Heart left ventricle (tissue), 16 donors: ENCODE measurements around the gene CD151. TPM values are rescaled to one million over a fixed set of nuclear protein-coding genes. Genes with fewer than 3 reads are reported as not detected.

Source experiments
- ATAC-seq, 4 donors: fragments of 200-7000 bp; cut with Tn5 transposase; one replicate each; pipeline ENCODE4 v1.9.1; 2020 to 2022; ENCODE audit warnings: moderate library complexity in 4 of 4, mild to moderate bottlenecking in 3 of 4, moderate number of reproducible peaks in 1 of 4
- DNase-seq, 5 donors: peaks; one replicate each; pipeline ENCODE4 v3.0.0-alpha.2; 2020
- H3K27ac ChIP-seq, 12 donors: fragments of 200-600 bp; sonication (generic) in 4 of 12; one replicate each; pipeline versions ENCODE4 v1.5.0 to v1.8.0; 2016 to 2022; ENCODE audit warnings: mild to moderate bottlenecking in 2 of 12
- H3K27me3 ChIP-seq, 9 donors: fragments of 200-600 bp; sonication (generic) in 2 of 9; one replicate each; pipeline versions ENCODE4 v1.5.1 to v1.8.0; 2016 to 2022; ENCODE audit warnings: mild to moderate bottlenecking in 3 of 9
- H3K36me3 ChIP-seq, 9 donors: fragments of 200-600 bp; sonication (generic) in 2 of 9; one replicate each; pipeline versions ENCODE4 v1.5.0 to v1.8.0; 2018 to 2022; ENCODE audit warnings: mild to moderate bottlenecking in 2 of 9
- H3K4me1 ChIP-seq, 12 donors: fragments of 200-600 bp; sonication (generic) in 4 of 12; one replicate each; pipeline versions ENCODE4 v1.5.0 to v1.8.0; 2016 to 2022; ENCODE audit warnings: mild to moderate bottlenecking in 3 of 12
- H3K4me3 ChIP-seq, 12 donors: fragments of 200-600 bp; sonication (generic) in 4 of 12; one replicate each; pipeline versions ENCODE4 v1.5.0 to v1.8.0; 2017 to 2022; ENCODE audit warnings: mild to moderate bottlenecking in 9 of 12, moderate library complexity in 4 of 12
- H3K9me3 ChIP-seq, 12 donors: fragments of 200-600 bp; sonication (generic) in 4 of 12; one replicate each; pipeline versions ENCODE4 v1.5.0 to v1.8.0; 2016 to 2022; ENCODE audit warnings: mild to moderate bottlenecking in 1 of 12
- POLR2A ChIP-seq, 2 donors: fragments of 450-650 bp; IDR thresholded peaks; one replicate each; pipeline ENCODE4 v1.6.1; 2017; ENCODE audit warnings: antibody characterized with exemption in 2 of 2, mild to moderate bottlenecking in 2 of 2, moderate library complexity in 2 of 2
- WGBS, 4 donors: extraction: QIAGEN DNeasy Blood & Tissue Kit in 2 of 4; methylation state at CpG; one replicate each; pipeline versions ENCODE4 v1.1.5 to v1.1.7; 2013 to 2018; 5-methylcytosine and 5-hydroxymethylcytosine counted together
- intact Hi-C, 10 donors: fragments of 100-400 bp; cut with DNase I; formaldehyde crosslinking; loops; one replicate each; pipeline versions ENCODE4 v1.11.1 to v1.14.2; 2022
- polyA plus RNA-seq, 2 donors: library from polyadenylated mRNA; stranded (reverse); fragments of 200-250 nt; gene quantifications; one replicate each; pipeline ENCODE4 v1.2.3, GENCODE V29; 2013
- total RNA-seq, 9 donors: library from RNA; depleted of rRNA in 2 of 9; stranded (reverse); fragments of >200 nt in 2 of 9; fragmentation: NEBNext Ultra II Directional in 3 of 9; extraction: Animal tissue kit (Norgen Biotek cat#: 25700) in 3 of 9; gene quantifications; one replicate each; pipeline versions ENCODE4 v1.1.0 to v1.2.4, GENCODE V29; 2016 to 2023
- TF ChIP-seq, protein P1 (sequence below), 12 donors: fragments of 200-600 bp; sonication (generic) in 4 of 12; IDR thresholded peaks; one replicate each; pipeline versions ENCODE4 v1.5.0 to v1.8.0; 2018 to 2022; ENCODE audit warnings: antibody characterized with exemption in 12 of 12, mild to moderate bottlenecking in 5 of 12
- donor health status: ischemic (EF 13 %, LVEDD 7.1; RV severe dilation, severe dysfunction).
- donor health status: healthy with polysubstance abuse.
- donor health status: DM: no; HTN: yes; CAD: no.
- donor health status: DM: no; HTN: no; CAD: no.
- donor health status: ischemic (EF 25% LVEDD 6.9; RV normal size, moderate dysfunction).
- donor health status: ischemic (EF 25% LVEDD 5.7; RV mildly dilated, moderate dysfunction).
- donor health status: healthy.
- donor health status: DM: yes; HTN: yes; CAD: no.
- donor health status: ischemic (EF 35%, LVEDD 5.7; RV mildly dilated, moderate dysfunction).
- donor health status: nonischemic (EF 11% LVEDD 7.7; RV severe dilation, severe dysfunction).
- donor health status: DM: yes; HTN: yes; CAD: no.
- donor health status: PGD.
- donor health status: ischemic (EF 29% LVEDD 5.4; RV normal size, mild dysfunction).
- donor health status: nonischemic (EF 23%, LVEDD 6.1; RV moderate dilation, normal function).

CD151 gene
- total and polyA plus RNA-seq, 11 donors: 323 to 817 (median 477) TPM

DNA sequence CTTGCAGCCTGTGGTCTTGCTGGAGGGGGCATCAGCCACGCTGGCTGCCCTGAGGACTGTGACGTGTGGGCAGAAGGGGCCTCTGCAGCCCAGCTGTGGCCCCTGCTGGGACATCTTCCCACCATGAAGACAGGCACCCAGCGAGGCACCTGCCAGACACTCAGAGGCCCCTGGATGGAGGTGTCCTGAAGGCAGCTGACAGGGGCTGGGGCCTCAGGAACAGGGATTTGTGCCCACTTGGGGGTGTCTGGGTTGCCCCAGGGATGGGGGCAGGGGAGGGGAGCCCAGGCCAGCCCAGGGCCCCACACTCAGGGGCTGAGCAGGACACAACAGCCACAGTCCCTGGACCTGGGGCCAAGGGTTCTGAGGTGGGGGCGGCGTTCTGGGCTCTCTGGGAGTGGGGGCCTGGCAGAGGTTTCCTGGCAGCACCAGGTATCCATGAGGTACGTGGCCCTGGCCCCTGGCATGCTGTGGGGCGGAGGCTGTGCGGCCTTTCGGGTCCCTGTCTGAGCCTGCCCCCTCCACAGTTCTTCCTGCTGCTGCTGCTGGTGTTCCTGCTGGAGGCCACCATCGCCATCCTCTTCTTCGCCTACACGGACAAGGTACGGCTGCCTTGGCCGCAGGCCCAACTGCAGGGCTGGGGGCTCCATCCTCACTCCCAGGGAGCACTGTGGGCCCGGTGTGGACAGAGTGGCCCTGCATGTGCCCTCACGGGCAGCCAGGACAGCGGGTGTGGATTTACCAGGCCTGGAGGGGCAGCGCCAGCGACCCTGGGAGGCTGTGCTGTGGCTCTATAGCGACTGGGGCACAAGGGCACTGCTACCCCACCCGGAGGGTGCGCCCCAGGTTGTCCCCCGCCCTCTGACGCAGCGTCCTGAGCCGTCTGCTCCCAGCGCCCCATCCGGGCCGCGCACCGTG is 31.4 kb downstream of the CD151 start:
- ATAC-seq: no peak
- Histone ChIP-seq H3K36me3 (peaks cover 0 to 56% (median 39%) of the 10 kb centered on the region in 9 donors), H3K27ac (no peak overlapping the region), H3K4me3 (no peak overlapping the region), H3K4me1 (peaks cover 4 to 24% (median 12%) of the 10 kb centered on the region in 12 donors), H3K9me3 (no peaks in the 10 kb centered on the region), H3K27me3 (no peaks in the 10 kb centered on the region)
- DNase-seq: peak in 1 of 5 donors; percentile 25
- intact Hi-C loops: no loop called here
- TF ChIP-seq, protein P1, sequence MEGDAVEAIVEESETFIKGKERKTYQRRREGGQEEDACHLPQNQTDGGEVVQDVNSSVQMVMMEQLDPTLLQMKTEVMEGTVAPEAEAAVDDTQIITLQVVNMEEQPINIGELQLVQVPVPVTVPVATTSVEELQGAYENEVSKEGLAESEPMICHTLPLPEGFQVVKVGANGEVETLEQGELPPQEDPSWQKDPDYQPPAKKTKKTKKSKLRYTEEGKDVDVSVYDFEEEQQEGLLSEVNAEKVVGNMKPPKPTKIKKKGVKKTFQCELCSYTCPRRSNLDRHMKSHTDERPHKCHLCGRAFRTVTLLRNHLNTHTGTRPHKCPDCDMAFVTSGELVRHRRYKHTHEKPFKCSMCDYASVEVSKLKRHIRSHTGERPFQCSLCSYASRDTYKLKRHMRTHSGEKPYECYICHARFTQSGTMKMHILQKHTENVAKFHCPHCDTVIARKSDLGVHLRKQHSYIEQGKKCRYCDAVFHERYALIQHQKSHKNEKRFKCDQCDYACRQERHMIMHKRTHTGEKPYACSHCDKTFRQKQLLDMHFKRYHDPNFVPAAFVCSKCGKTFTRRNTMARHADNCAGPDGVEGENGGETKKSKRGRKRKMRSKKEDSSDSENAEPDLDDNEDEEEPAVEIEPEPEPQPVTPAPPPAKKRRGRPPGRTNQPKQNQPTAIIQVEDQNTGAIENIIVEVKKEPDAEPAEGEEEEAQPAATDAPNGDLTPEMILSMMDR (IDR thresholded peaks at IDR 0.05): no peak
- no peak for TF ChIP-seq POLR2A (IDR thresholded peaks at IDR 0.05)
- WGBS, 4 donors: 93 to 95% (median 95%) methylated on average over 16 to 31 of the region's 31 CpGs

DNA sequence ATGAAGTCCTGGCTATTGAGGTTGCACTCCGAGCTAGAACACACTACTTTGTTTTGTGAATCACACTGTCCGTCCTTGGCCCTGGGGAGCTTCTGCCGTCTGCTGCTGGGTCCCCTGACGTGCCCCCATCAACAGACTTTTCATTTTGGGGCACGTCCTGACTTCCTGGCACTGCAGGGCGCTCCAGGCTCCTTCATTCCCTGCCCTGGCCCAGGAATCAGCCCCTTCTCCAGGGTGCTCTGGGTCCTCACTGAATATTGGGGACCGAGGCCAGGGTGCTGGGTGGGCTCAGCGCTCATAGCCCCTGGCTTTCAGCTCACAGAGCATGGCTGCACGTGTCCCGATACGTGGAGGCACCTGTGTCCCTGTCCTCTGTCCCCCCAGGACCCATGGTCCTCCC is 32.1 kb downstream of the CD151 start:
- WGBS, 4 donors: 89 to 94% (median 90%) methylated on average over 9 to 11 of the region's 11 CpGs
- DNase-seq: no peak
- no peak for ATAC-seq
- Histone ChIP-seq H3K4me3 (no peak overlapping the region), H3K4me1 (peaks cover 0 to 19% (median 7%) of the 10 kb centered on the region in 12 donors), H3K9me3 (no peaks in the 10 kb centered on the region), H3K27me3 (no peaks in the 10 kb centered on the region), H3K27ac (no peak overlapping the region), H3K36me3 (peaks cover 0 to 56% (median 39%) of the 10 kb centered on the region in 9 donors)
- intact Hi-C loops: no loop called here
- TF ChIP-seq POLR2A (IDR thresholded peaks at IDR 0.05): no peak
- TF ChIP-seq, protein P1 (IDR thresholded peaks at IDR 0.05): no peak

DNA sequence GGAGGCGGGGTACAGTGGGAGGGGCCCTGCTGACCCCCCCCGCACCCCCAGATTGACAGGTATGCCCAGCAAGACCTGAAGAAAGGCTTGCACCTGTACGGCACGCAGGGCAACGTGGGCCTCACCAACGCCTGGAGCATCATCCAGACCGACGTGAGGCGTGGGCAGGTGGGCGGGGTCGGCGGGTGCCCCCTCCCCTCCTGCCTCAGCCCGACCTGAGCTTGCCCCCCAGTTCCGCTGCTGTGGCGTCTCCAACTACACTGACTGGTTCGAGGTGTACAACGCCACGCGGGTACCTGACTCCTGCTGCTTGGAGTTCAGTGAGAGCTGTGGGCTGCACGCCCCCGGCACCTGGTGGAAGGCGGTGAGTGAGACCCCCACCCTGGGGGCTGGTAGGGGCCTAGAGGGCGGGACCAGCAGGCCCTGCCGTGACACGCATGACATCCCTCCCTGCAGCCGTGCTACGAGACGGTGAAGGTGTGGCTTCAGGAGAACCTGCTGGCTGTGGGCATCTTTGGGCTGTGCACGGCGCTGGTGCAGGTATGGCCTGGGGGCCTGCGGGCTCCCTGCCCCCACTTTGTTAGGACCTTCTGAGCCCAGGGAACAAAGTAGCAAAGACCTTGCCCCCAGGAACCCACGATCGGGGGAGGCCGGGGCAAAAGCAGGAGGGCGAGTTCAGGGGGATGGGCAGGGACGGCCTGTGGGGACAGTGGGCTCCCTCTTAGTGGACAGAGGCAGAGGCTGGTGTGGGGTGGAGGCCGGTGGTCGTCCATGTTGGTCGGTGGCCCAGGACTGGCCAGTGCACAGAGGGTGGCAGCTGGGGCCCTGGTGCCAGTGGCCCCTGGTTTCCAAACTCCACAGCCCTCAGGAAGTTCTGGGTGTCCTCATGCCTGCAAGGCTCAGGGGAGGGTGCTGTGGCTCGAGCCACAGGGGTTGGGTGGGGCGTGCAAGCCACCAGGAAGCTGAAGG is 33.0 kb downstream of the CD151 start:
- Histone ChIP-seq H3K4me3 (no peak overlapping the region), H3K9me3 (no peaks in the 10 kb centered on the region), H3K27me3 (no peaks in the 10 kb centered on the region), H3K36me3 (peaks cover 0 to 56% (median 39%) of the 10 kb centered on the region in 9 donors), H3K27ac (no peak overlapping the region), H3K4me1 (peaks cover 0 to 10% (median 0%) of the 10 kb centered on the region in 12 donors)
- 75 to 88% (median 87%) methylated on average over 16 to 41 of the region's 41 CpGs for WGBS, 4 donors
- intact Hi-C loops: no loop called here
- ATAC-seq: no peak
- TF ChIP-seq, protein P1 (IDR thresholded peaks at IDR 0.05): no peak
- no peak for TF ChIP-seq POLR2A (IDR thresholded peaks at IDR 0.05)
- no peak for DNase-seq
